Glomerular endothelial cell (primary cell): ENCODE data around the gene GNB1L. TPM values are rescaled to one million over a fixed set of nuclear protein-coding genes. Genes with fewer than 3 reads are reported as not detected.

Experiments used
- DNase-seq: peaks from one replicate; pipeline ENCODE4 v3.0.0-alpha.2; 2011; ENCODE audit warnings: low read depth, low spot score; ENCODE audit errors: extremely low read depth
- total RNA-seq: library from RNA; depleted of rRNA; stranded (reverse); fragments of >200 nt; gene quantifications from 2 replicates; pipeline ENCODE4 v1.2.3, GENCODE V29; 2015

The GNB1L gene
- total RNA-seq, 1 donor from 2014 or later = 6.2 TPM

DNA sequence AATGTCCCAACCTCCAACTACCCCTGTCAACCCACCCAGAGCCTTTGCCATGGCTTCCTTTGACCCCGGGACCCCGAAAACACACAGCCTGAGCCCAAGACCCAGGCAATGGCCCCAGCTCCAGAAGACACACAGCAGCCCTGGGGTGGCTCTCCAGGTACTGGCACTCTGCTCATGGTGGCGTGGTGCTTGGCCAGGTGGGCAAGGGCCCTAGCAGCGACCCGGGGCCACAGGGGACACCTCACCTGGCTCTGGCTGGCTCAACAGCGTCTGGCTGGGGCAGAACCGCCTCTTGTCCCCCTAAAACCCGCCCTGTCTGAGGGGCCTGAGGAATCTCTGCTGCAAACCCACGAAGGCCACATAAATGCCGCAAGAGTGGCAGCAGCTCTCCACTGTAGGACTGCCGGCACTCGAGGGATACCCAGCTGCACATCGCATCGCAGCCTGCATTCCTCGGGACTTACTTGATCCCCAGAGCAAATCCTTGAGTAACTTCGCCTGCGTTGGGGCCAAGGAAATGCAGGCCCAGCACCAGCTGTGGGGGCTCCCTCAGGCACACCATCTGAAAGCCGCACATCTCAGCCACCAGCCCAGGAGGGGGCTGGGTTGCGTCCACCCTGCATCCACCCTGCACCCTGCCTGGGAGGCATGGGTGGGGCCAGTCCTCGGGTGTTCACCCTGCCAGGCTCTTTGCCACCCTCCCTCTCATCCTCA is 23.1 kb upstream of the GNB1L start:
- no peak for DNase-seq

DNA sequence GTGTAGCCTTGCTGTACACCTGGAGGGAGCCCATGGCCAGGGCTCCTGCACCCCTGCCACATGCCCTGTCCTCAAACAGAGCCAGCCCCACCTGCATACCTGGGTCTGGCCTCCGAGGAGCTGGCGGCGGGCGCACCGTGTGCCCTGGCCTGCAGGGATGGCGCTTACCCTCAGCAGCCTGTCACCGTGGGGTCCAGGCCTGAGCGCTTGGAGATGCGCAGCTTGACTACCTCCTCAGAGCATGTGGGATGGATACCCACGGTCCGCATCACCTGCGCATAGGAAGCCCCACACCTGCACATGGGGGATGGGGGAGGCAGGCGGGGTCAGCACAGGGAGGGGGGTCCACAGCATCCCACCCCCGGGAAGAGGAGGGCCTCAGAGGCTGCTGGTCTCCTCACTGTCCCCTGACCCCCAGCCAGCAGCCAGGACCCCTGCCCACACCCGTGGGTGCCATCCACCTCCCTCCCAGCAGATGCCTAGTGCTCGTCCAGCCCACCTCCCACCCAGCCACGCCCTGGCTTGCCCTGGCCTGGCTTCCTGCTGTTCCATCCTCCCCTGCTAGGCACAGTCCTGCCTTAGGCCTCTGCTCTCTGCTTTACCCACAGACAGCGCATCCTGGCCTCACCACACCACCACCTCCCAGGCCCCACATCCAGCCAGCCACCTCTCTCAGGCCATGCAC is 22.4 kb upstream of the GNB1L start:
- no peak for DNase-seq

GRCh38 chr22:19876314-19876940 is 21.8 kb upstream of the GNB1L start:
- DNase-seq = no peak

GRCh38 chr22:19875531-19876313 is 21.0 kb upstream of the GNB1L start:
- no peak for DNase-seq

DNA sequence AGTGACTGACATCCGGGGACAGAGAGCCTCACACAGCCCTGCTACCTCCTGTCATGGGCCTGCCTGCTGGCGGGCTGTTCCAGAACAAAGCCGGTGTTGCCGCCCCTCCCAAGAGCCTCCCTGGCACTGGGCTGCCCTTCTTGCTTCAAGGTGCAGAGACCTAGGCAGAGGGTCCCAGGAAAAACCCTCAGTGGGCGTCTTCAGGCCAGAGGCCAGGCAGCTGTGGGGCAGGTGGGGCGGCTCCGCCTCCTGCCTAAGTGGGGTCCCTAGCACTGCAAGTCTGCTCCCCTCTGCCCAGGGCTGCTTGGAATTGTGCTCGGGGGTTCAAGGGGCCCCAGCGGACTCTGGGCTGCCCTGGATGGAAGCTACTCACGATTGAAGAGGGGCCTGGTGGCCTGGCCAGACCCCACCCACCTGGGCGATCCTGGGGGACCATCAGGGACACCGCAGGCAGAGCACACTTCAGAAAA is 20.4 kb upstream of the GNB1L start:
- DNase-seq = no peak

- no peak for DNase-seq
Measured at GRCh38 chr22:19874307-19875060, 19.8 kb upstream of the GNB1L start.

- DNase-seq = no peak
Measured at GRCh38 chr22:19873960-19874306, 19.3 kb upstream of the GNB1L start.

GRCh38 chr22:19873138-19873959 is 18.7 kb upstream of the GNB1L start:
- no peak for DNase-seq

DNA sequence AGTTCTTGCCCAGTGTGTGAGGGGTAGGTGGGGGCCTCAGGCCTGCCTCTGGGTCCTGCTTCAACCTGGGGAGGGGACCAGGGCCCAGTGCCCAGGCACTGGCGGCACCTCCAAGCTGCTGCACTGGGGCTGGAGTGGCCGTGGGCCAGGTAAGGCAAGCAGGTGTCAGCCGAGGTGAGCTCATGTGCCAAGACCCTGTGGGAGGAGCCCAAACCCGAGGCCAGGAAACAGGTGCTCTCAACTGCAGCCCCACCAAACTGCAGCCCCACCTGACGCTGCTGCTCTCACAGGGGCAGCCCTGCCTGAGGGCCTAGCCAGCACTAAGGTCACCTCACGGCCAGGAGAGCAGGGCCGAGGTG is 18.1 kb upstream of the GNB1L start:
- no peak for DNase-seq

DNA sequence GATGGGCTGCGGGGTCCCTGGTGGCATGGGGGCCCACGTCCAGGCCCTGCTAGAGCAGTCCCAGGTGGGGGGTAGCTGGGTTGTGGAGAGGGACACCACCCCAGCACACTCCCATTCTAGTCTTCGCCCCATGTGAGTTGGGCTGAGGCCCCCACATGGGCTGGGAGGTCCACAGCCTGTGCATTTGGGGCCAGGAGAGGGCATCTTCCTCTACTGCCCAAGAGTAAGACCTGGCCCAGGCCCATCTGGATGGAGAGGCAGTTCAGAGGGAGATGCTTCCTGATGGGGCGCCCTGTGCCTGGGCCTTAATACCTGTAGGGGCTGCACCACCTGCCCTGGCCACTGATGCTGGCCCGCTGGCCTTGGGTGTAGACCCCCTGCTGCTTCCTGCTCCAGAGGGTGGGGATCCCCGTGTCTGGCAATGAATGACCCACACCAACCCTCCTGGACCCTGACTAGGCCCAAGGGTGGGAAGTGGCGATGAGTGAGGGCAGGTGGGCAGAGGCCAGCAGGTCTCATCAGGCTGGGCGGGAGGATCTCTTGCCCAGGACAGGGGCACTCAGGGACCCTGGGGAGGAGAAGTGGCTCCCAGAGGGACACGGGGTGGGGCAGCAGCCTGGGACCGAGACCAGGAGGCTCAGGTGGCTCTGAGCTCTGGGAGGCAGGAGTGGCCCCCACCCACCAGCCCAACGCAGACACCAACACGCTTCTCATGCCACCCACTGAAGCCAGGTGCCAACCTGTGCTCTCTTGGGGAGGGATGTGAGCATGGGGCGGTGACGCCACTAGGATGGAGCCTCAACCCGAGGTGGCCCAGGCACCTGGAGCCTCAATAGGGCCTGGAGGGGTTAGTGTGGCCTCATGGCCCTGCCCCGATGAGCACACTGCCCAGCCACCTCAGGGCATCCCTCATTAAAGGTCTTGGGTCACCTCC is 17.4 kb upstream of the GNB1L start:
- DNase-seq = no peak

GRCh38 chr22:19871023-19871844 is 16.6 kb upstream of the GNB1L start:
- DNase-seq = no peak

DNA sequence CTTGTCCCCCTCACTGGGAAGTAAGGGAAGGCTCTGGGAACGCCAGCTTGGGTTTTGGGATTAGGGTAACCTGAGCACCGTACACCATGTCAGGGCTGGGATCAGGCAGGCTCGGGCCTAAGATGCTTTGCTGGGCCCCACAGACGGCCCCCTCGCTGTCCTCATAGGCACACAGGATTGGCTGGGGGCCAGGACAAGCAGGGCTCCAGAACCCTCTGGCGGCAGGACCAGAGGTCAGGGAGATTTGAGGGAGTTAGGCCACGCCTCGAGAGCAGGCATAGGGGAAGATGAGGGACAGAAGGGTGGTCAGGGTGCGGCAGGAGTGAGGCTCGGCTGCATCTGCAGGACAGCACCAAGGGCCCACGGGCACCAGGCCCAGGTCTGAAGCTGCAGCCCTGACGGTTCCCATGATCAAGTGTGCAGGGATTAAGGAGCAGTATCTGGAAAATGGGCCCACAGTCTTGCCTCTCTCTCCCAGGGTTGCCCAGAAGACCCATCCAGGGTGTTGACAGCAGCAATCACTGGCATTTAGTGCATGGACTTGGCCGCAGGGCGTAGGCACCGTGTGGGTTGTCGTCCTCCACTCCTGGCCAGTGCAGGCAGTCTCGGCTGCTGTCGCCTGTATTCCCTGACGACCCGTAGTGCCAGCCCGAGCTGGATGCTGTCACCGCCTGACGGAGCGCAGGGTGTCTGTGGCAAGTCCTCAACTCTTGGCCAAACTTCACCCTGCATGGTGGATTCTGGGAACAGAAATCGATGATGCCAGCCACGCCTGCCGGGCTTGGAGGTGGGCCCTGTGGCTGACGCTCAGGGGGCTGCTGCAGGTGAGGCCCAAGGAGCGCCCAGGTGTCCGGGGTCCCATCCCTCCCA is 15.7 kb upstream of the GNB1L start:
- no peak for DNase-seq

GRCh38 chr22:19869497-19870152 is 15.0 kb upstream of the GNB1L start:
- no peak for DNase-seq

GRCh38 chr22:19868773-19869471 is 14.2 kb upstream of the GNB1L start:
- no peak for DNase-seq

DNA sequence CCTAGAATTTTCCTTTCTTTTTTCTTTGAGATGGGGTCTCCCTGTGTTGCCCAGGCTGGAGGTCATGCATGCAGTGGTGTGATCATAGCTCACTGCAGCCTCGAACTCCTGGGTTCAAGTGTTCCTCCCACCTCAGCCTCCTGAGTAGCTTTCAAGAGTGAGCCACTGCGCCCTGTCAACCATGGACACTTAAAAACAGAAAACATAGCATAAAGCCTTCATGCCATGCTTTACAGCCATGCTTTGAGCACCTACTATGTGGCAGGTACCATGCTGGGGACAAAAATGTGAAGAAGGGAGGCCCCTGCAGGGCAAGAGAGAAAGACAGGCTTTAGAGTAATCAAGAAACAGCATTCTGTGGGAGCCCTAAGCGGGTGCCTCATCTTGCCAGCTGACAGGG is 13.7 kb upstream of the GNB1L start:
- DNase-seq = no peak

- DNase-seq = no peak
Measured at GRCh38 chr22:19867617-19868016, 12.9 kb upstream of the GNB1L start.
